Type B pancreatic cell (in vitro differentiated cells): ENCODE measurements around the gene PHF21A. TPM values are rescaled to one million over a fixed set of nuclear protein-coding genes. Genes with fewer than 3 reads are reported as not detected.

Experiments
- DNase-seq: peaks from one replicate; pipeline ENCODE4 v3.0.0; 2021; ENCODE audit warnings: mixed read lengths; ENCODE audit not compliant: unreplicated experiment; ENCODE audit errors: extremely low spot score
- H3K27ac Mint-ChIP-seq: 2 replicates; pipeline ENCODE4 v1.8.0; 2021; ENCODE audit warnings: mild to moderate bottlenecking, mixed read lengths
- H3K27me3 Mint-ChIP-seq: 2 replicates; pipeline ENCODE4 v1.8.0; 2021; ENCODE audit warnings: mixed read lengths
- H3K36me3 Mint-ChIP-seq: 2 replicates; pipeline ENCODE4 v1.8.0; 2021; ENCODE audit warnings: mixed read lengths
- H3K4me1 Mint-ChIP-seq: one replicate; pipeline ENCODE4 v1.8.0; 2021; ENCODE audit warnings: mixed read lengths; ENCODE audit not compliant: unreplicated experiment
- H3K4me3 Mint-ChIP-seq: 2 replicates; pipeline ENCODE4 v1.8.0; 2021; ENCODE audit warnings: mild to moderate bottlenecking, mixed read lengths
- H3K9me3 Mint-ChIP-seq: 2 replicates; pipeline ENCODE4 v1.8.0; 2021; ENCODE audit warnings: mixed read lengths
- CTCF ChIP-seq: fragments of 200-600 bp; sonication (generic); conservative IDR thresholded peaks from 2 replicates; pipeline ENCODE4 v1.5.0; 2021; ENCODE audit warnings: antibody characterized with exemption, mild to moderate bottlenecking
- total RNA-seq: library from RNA; stranded (reverse); gene quantifications from 2 replicates; pipeline ENCODE4 v1.2.1, GENCODE V29; 2021; ENCODE audit warnings: low replicate concordance

The PHF21A gene
- total RNA-seq, 1 donor from 2014 or later, result 62.4 TPM

GRCh38 chr11:45889966-45890365, 231.3 kb downstream of the PHF21A start:
- no peak for DNase-seq
- TF ChIP-seq CTCF, result no peak
- Mint-ChIP-seq H3K27me3 (peaks cover 9% of the 10 kb centered on the region), H3K27ac (no peak overlapping the region), H3K4me3 (no peak overlapping the region), H3K4me1 (peaks cover 11% of the 10 kb centered on the region), H3K36me3 (no peaks in the 10 kb centered on the region), H3K9me3 (no peaks in the 10 kb centered on the region)

- Mint-ChIP-seq H3K4me1 (peaks cover 8% of the 10 kb centered on the region), H3K27me3 (peaks cover 13% of the 10 kb centered on the region), H3K27ac (no peak overlapping the region)
Observed at GRCh38 chr11:45889555-45889954, 231.7 kb downstream of the PHF21A start.

DNA sequence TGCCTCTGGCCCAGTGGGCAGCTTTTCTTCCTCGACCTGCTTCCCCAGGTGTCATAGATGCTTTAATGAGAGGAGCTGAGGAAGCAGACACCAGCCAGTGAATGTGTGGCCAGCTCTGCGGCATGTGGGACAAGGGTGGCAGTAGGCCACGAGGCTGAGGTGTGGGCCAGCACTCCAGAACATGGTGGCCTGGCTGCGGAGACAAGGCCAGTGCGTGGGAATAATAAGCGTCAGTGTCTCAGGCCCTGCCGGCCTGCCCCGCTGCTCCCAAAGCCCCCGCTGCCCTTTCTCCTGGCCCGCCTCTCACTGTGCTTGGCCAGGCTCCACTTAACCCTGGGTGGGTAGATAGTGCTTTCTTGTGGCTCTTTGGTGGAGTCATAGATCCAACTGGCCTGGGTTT, 233.7 kb downstream of the PHF21A start:
- no peak overlapping the region for H3K27ac Mint-ChIP-seq
- no peak for DNase-seq
- H3K4me3 Mint-ChIP-seq, result no peak overlapping the region
- peaks cover 3% of the 10 kb centered on the region for H3K4me1 Mint-ChIP-seq
- TF ChIP-seq CTCF, result no peak
- no peaks in the 10 kb centered on the region for H3K9me3 Mint-ChIP-seq
- peaks cover 14% of the 10 kb centered on the region for H3K27me3 Mint-ChIP-seq
- no peaks in the 10 kb centered on the region for H3K36me3 Mint-ChIP-seq

More at GRCh38 chr11:45889555-45889954, 231.7 kb downstream of the PHF21A start:
- no peaks in the 10 kb centered on the region for H3K36me3 Mint-ChIP-seq
- no peak for TF ChIP-seq CTCF
- H3K4me3 Mint-ChIP-seq, result no peak overlapping the region
- no peaks in the 10 kb centered on the region for H3K9me3 Mint-ChIP-seq
- no peak for DNase-seq

DNA sequence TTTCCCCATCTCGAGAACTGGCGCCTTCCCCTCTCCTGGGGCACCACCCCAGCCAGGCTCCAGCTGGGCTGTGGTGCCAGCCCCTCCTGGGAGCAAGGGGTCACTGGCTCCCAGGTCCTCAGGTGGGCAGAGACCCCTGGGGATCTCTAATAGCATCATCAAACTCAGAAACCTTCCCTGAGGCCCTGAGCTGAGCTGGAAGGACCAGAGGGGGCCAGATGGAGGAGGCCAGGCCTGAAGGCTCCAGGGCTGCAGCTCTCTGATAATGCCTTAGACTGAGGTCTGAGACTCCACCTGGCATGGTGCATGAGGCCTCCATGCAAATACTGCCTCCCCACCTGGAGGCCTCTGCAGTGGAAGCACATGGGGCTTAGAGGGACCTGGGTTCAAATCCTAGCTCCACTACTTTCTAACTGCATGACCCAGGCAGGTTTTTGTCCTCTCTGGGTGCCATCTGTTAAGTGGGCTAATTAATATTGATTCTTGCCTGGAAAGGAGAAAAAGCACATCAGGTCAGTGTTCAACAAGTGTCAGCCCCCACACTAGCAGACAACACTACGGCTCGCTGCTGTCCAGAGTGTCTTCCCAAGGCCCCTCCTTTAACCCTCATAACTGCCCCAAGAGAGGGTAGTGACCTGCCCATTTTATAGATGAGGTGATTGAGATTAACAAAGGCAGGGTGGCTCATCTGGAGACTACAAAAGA, 234.3 kb downstream of the PHF21A start:
- H3K4me3 Mint-ChIP-seq, result peak overlapping the region; percentile 63
- peaks cover 14% of the 10 kb centered on the region for H3K27me3 Mint-ChIP-seq
- H3K9me3 Mint-ChIP-seq, result no peaks in the 10 kb centered on the region
- TF ChIP-seq CTCF, result no peak
- no peak overlapping the region for H3K27ac Mint-ChIP-seq
- DNase-seq, result no peak
- peaks cover 3% of the 10 kb centered on the region for H3K4me1 Mint-ChIP-seq
- H3K36me3 Mint-ChIP-seq, result peaks cover 4% of the 10 kb centered on the region

GRCh38 chr11:45885921-45886721, 235.1 kb downstream of the PHF21A start:
- no peak overlapping the region for H3K27ac Mint-ChIP-seq
- no peaks in the 10 kb centered on the region for H3K9me3 Mint-ChIP-seq
- H3K27me3 Mint-ChIP-seq, result peaks cover 14% of the 10 kb centered on the region
- H3K36me3 Mint-ChIP-seq, result peaks cover 4% of the 10 kb centered on the region
- TF ChIP-seq CTCF, result no peak
- DNase-seq, result no peak
- H3K4me1 Mint-ChIP-seq, result peaks cover 3% of the 10 kb centered on the region
- H3K4me3 Mint-ChIP-seq, result peak overlapping the region; percentile 63
